Prostate gland (tissue), 2 donors: ENCODE measurements around the gene MMP23B.

Source experiments
- CTCF ChIP-seq, 4 experiments: fragments of 200-600 bp in 2 of 4; fragments of 450-650 bp in 2 of 4; sonication (generic) in 2 of 4; IDR thresholded peaks; 1 replicate in 3 of 4; 2 replicates in 1 of 4; pipeline ENCODE4 v1.5.1; 2016 to 2019; ENCODE audit warnings: antibody characterized with exemption in 4 of 4, mild to moderate bottlenecking in 2 of 4, moderate library complexity in 2 of 4
- POLR2A ChIP-seq: fragments of 450-650 bp; IDR thresholded peaks from one replicate; pipeline ENCODE4 v1.6.1; 2016; ENCODE audit warnings: antibody characterized with exemption, mild to moderate bottlenecking
- POLR2AphosphoS5 ChIP-seq: sonication (generic); formaldehyde crosslinking; IDR thresholded peaks from one replicate; pipeline ENCODE4 v1.6.1; 2017; ENCODE audit warnings: antibody characterized with exemption

DNA sequence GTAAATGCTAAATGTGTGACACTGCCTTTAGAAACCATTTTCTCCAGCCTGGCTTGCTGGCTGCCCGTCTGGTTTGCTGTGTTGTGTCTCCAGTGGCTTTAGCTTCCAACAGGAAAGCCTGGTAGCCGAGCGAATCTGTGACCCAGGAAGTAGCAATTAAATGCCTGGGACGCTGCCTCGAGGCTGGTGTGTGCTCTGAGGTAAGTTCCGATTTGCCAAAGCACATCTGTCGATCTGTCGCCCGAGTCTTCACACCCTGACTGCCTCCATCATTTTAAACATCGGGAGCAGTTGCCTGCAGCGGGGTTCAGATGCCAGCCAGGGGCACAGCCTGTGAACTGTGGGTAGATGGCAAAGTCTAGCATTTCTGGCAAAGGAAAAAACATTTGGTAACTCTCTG is 14.5 kb upstream of the MMP23B start:
- TF ChIP-seq POLR2AphosphoS5 = no peak
- no peak for TF ChIP-seq CTCF (IDR thresholded peaks at IDR 0.05)
- TF ChIP-seq POLR2A = no peak
